Measurements from ENCODE around the gene PBLD.
A peak's percentile ranks its signal among the peaks of the same experiment; 100 is the strongest.

PBLD gene

DNA sequence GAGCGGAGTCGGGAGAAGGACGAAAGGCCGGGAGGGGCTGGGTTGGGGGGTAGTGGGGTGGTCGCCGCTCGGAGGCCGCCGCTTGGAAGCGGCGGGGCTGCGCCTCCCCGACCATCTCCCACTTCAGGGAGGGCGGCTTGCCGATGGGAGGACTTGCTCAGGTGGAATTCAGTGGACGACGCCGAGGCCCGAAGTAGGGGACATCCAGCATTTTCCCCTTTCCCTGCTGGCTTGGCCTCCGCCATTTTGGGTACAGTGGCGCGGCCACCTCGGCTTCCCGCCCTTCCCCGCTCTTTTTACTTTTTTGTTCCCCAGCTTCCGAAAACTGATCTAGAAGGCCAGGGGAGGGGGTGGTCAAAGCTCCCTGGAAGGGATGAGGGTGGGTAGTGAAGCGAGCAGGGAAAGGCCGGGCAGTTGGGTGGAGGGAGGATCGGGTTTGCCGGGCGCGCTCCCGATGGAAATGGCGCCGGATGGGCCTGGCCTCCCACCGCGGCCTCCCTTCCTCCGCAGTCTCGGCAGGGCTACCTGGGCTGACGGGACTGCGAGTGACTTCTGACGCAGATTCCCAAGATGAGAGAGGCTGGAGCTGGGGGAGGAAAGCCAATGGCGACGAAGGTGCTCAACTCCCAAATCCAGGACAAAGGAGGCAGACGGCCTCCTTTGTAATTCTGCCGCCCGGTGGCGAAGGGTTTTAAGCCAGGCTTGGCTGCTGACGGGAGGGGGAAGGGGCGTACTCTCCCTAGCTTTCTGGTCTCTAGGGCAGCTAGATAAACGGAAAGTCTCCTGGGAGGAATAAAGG lies at the start of gene PBLD:
PBLD (minus strand) TSS at position 670 of the 799 bp plus-strand sequence. CDS start 26,084 bp downstream, outside the sequence.
- peak; percentile 75 for DNase-seq

DNA sequence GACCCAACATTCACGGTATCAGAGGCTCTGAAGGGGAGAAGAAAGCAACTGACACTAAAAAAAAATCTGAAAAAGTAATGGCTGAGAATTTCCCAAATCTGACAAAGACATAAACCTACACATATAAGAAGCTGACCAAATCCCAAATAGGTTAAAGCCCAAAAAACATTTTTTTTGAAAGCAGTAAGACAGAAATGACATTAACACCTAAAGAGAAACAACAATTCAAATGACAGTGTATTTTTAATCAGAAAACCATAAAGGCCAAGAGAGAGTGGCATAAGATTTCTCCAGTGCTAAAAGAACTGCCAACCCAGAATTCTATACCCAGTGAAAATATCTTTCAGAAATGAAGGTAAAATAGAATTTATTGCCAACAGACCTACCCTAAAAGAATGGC lies 38.9 kb upstream of the PBLD start:
- DNase-seq, result no peak

- DNase-seq, result no peak
Observed at GRCh38 chr10:68367121-68367520, 34.4 kb upstream of the PBLD start.

- no peak for DNase-seq
Observed at GRCh38 chr10:68366600-68366999, 33.9 kb upstream of the PBLD start.

GRCh38 chr10:68365611-68366010 lies 32.9 kb upstream of the PBLD start:
- no peak for DNase-seq

GRCh38 chr10:68364101-68364886 lies 31.6 kb upstream of the PBLD start:
- no peak for DNase-seq

DNA sequence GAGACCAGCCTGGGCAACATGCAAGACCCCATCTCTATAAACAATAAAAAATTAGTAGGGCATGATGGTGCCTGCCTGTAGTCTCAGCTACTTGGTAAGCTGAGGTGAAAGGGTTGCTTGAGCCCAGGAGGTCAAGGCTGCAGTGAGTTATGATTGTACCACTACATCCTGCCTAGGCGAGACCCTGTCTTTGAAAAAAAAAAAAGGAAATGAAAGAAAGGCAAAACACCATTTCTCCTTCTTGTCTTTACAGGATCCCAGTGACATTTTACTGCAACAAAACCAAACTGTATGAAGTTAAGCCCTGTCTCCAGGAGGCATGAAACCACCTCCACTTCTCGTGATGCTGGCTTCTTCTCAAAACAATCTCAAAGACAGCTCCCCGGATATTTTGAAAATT lies 29.9 kb upstream of the PBLD start:
- no peak for DNase-seq

DNA sequence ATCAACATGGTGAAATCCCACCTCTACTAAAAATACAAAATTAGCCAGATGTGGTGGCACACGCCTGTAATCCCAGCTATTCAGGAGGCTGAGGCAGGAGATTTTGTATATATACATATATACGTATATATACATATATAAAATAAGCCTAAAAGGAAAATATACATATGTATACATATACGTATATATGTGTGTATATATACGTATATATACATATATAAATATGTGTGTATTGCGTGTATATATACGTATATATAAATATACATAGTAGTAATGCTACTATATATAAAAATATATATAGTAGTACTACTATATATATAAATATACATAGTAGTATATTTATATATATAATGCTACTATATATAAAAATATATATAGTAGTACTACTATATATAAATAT lies 26.5 kb upstream of the PBLD start:
- DNase-seq, result no peak

DNA sequence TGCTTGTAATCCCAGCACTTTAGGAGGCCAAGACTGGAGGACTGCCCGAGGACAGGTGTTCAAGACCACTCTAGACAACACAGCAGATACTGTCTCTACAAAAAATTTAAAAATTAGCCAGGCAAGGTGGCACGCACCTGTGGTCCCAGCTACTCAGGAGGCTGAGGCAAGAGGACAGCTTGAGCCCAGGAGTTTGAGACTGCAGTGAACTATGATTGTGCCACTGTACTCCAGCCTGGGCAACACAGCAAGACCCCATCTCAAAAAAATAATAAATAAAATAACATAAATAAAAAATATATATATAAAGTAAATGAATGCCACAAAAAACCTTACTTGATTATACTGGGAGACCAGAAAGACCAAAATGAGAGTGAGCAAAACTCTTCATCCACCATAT lies 20.8 kb upstream of the PBLD start:
- DNase-seq, result no peak

DNA sequence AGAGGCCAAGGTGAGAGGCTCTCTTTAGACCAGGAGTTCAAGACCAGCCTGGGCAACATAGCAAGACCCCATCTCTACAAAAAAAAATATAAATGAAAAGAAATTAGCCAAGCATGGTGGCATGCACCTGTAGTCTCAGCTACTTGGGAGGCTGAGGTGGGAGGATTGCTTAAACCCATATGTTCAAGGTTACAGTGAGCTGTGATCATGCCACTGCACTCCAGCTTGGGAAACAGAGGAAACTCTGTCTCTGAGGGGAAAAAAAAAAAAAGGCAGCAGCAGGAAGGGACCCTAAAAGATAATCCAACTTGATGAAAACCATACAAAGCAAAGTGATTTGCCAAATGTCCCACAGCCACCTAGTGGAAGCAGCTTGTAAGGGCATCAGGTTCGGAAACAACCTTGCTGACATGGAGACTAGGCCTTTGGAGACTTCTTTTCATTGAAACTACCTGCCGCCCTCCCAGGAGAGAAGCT lies 15.6 kb upstream of the PBLD start:
- no peak for DNase-seq

DNA sequence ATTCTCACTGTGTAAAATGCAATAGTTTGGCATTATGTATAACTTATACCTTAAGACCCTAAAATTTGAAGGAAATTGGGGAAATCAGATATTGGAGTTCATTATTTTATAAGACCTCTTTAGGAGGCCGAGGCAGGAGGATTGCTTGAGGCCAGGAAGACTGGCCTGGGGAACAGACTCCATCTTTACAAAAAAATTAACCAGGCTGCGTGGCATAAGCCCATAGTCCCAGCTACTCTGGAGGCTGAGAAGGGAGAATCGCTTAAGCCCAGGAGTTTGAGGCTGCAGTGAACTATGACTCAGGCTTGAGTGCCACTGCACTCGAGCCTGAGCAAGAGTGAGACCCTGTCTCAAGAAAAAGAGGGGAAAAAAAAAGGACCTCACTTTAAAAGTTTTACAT lies 14.0 kb upstream of the PBLD start:
- DNase-seq, result no peak

- DNase-seq, result no peak
Observed at GRCh38 chr10:68345621-68346020, 12.9 kb upstream of the PBLD start.

DNA sequence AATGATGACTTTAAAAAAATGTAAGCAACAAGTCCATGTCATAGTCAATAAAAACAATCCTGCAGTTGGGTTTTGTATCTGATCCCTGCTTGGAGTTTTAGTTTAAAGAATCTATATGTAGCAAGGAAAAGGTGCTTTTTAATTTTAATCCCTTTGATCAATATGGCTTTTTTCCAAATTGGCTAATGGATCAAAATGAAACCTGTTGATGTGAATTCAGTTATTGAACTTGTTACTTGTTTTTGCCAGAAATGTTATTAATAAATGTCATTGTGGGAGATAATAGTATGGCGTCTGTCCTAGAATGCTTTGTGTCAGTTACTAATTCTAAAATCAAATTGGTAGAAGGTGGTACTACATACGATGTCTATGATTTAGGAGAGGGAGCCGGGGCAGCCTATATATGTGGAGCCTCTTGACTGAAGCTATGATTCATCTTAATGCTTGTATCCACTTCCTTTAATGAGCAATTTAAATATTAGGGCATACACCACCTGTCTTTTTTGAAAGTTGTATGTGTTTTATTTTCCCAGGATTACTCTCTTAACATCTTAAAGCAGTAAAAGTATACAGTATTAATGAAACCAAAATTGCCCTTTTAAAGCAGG lies 10.3 kb upstream of the PBLD start:
- no peak for DNase-seq

GRCh38 chr10:68340358-68341080 lies 7.8 kb upstream of the PBLD start:
- no peak for DNase-seq

DNA sequence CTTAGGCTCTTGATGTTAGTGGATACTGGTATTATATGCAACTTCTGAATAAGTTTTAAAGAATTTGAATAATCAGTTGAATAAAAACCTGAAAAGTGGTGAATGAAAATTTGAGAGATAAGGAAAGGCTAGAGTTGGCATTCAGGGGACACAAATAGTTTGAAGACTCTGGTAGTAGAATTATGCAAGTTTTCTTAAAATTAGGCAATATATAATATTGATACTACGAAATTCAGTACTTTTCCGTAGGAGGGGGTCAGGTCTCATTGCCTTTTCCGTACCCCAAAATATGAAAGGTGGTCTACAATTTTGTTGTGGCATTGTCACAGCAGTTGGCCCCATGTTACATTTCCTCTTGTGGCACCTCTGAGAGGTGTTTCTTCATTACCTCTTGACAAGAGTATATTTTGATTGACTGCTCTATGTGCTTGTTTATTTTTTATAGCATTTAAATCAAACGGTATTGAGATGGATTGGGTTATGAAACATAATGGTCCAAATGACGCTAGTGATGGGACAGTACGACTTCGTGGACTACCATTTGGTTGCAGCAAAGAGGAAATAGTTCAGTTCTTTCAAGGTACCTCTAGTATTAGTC lies 4.1 kb upstream of the PBLD start:
- no peak for DNase-seq

DNA sequence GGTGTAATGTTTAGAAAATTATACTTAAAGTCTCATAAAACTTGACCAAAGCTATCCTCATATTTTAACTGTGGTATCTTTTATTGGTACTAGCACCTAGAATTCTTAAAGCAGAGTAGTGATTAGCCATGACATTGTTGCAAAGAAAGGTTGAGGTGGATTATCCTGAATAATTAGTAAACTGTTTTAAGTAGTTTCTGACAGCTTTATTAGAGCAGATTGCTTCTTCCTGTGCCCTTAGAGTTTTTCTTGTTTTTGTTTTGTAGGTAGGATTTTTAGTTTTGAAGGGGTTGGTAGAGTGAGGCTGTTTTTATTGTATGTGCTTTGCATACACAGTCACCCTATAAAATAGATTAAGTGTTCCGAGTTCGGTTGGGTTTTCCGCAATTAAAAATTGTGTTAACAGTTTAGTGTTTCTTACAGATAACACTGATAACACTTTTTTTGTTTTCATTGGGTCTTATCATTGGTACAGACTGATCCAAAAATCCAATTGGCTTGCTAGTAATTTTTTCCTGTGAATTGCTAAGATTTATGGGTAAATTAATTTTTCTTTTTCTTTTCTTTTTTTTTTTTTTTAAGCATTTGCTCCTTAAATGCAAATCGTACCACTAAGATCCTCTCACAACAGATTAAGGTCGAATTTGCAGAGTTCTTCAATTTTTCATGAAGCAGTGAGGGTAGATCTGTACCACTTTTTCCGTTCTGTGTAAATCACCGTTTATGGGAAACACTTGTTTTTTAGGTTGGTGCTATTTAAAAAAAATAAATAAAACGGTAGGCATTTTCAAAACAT lies 2.1 kb upstream of the PBLD start:
- DNase-seq, result no peak

GRCh38 chr10:68333440-68334431 lies 1.0 kb upstream of the PBLD start:
- no peak for DNase-seq

- DNase-seq, result no peak
Observed at GRCh38 chr10:68333058-68333395, 299 bp upstream of the PBLD start.

GRCh38 chr10:68331455-68332258 lies 1.1 kb downstream of the PBLD start, which contains the start of gene HNRNPH3:
TSS of gene HNRNPH3 (plus strand) at chr10:68332064. CDS start at chr10:68337222, 5,158 bp downstream.
- peak; percentile 97 for DNase-seq
